ENCODE measurements around the gene MUC21.

MUC21 gene

DNA sequence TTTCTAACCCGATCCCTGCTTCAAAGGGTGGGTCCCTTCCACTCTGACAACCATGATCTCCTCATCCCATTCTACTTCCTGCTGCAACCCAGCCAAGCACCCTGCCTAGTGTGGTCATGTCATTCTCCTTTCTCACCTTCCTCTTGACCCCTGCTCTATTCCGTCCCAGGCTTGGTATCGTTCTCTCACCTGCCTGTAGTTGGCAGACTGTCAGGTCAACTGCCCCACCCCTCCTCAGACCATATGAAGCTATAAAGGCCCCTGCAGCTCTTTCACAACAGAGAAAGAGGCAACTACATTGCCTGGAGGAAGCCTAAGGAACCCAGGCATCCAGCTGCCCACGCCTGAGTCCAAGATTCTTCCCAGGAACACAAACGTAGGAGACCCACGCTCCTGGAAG is at the start of gene MUC21:
Gene MUC21 (plus strand): TSS at position 280 of the 400 bp plus-strand sequence. CDS start 241 bp downstream, outside the sequence.
- no peak for DNase-seq (ENCODE audit: low spot score)

DNA sequence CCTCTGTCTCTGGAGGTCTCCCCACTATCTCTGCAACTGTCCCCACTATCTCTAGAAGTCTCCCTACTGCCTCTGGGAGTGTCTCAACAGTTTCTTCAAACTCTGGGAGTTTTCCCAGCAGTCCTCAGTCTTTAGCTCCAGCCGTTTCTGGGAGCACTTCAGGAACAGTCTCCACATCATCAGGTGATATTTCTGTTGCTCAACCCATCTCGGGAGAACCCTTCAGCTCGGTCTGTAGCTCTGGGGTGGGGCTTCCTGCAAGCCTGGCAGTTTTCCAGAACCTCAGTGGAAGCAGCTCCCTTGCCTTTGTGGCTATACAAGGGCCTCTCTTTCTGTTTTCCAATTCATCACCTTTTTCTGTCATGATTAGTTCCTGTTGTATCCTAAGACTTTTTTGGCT is 48.5 kb upstream of the MUC21 start:
- DNase-seq (ENCODE audit: low spot score) = no peak

DNA sequence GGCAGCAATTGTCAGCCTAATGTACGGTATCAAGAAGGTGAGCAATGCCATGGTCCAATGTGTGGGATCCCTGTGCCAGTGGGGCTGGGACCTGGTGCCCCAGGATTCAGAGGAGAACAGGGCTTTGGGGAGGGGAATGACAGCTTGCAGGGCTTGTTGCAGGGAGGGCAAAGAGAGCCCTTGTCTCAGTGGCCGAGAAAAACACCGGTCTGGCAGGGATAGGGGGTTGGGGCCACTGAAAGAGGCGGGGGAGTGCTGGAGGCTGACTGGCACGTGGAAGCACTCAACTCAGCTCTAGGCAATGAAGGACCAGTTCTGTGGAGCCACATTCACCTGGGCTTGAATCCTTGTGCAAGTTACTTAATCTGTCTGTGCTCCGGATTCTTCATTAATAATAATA is 46.3 kb upstream of the MUC21 start:
- DNase-seq (ENCODE audit: low spot score) = no peak

DNA sequence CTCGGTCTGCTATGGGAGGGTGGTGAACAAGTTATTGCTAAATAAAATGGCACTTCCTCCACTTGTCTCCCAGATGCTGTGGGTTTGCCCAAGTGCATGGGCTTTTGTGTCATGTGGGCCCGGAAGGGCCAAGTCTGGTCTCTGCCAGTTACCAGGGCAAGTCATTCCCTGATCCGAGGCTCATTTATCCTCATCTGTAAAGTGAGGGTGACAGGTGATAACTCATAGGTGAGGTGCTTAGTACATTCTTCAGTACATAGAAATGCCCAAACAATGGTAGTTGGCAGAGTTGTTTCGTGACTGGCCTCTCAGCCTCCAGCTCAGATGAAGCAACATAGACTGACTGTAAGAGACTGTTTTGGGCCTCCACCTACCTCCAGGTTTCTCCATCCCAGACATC is 44.8 kb upstream of the MUC21 start:
- DNase-seq (ENCODE audit: low spot score) = no peak

DNA sequence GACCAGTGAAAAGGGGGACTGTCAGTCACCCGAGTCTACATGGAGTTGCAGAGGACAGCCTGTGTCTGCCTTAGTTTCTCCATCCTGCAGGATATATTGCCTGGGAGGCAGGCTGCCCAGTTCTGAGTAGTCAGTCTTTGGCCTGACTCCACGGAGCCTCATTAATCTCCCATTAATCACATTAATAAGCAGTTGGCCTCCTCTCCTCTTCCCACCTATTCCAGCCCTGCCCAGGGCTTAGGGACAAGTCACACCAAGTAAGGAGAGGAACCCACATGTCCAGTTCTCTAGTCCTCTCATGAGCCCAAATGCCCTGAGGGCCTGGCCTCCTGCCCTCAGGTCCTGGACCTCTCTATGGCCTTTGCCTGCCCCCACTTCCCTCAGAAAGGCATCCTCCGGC is 44.0 kb upstream of the MUC21 start:
- DNase-seq (ENCODE audit: low spot score) = no peak

DNA sequence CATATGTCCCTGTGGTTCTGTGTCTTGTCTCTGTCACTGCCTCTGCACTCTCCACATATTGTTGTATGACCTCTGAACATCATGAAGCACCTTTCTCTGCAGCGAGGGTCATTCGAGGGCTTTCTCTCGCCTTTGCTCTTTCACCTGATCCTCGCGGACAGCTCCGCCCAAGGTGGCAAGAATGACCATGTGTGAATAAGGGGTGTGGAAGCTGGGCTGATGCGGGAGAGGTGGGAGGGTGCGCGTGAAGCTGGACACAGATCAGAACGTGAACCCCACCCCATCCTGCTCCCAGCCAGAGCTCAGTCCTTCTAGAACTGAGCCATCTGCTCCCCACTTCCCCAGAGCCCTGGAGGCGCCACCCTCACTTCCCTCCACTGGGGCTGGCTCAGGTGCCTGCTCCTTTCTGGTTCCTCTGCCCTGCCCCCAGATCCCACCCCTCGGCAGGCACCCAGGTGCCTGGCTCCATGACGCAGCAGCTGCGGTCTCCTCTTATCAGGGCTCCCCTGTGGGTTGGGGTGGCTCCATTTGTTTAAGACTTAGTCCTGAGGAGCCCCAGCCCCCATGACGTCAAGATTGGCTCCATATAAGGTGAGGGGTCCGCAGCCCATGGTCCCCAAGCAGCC is 43.0 kb upstream of the MUC21 start, which contains the start of gene MUCL3:
Gene MUCL3 (plus strand): TSS at position 613 of the 626 bp plus-strand sequence. CDS start 27 bp downstream, outside the sequence.
- no peak for DNase-seq (ENCODE audit: low spot score)

DNA sequence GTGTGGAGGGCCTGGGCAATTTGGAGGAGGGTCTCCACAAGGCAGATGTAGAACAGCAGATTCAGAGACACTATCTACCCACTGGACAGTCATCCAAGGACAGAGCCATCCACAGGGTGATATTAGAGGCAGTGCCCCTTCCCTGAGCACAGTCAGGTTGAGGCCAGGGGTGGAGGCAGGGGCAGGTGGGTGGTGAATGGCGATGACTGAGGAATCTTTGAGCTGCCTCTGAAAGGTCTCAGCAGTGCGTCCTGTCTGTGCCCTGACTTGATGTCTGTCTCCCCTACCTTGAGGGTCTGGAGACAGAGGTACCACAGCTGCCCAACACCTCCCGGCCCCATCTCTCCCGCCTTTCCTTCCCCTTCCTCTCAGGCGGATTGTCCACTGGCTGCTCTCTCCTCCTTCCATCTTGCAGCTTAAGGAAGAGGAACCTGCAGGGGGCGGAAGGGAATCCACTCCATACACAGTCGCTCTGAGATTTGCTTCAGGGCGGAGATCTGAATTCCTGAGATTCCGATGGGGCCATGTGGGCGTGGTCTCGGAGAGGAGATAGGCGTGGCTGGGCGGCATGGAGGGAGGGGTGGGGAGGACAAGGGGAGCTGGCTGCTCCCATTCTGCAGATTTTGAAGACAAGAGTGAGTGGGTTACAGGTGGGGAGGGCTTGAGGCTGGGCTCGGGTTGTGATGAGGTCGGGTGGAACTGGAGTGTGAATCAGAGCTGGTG is 41.0 kb upstream of the MUC21 start:
- DNase-seq (ENCODE audit: low spot score) = no peak

DNA sequence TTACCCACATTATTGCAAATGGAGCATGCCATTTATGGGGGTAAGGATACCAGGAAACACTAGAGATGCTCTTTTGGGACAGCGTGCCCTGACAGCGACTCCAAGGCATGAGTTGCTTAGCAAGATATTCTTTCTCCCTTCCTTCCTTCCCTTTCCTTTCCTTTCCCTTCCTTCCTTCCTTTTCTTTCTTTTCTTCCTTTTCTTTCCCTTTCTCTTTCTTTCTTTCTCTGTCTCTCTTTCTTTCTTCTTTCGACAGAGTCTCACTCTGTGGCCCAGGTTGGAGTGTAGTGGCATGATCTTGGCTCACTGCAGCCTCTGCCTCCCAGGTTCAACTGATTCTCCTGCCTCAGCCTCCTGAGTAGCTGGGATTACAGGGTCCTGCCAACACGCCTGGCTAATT is 39.5 kb upstream of the MUC21 start:
- DNase-seq (ENCODE audit: low spot score) = no peak

DNA sequence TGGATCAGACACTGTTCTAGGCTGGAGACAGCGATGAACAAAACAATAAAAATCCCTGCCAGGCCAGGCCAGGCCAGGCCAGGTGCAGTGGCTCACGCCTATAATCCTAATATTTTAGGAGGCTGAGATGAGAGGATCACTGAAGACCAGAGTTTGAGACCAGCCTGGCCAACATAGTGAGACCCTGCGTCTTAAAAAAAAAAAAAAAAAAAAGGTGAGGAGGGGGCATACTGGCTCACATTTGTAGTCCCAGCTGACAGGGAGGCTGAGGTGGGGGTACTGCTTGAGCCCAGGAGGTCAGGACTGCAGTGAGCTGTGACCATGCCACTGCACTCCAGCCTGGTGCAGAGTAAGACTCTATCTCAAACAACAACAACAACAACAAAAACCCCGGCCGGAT is 38.2 kb upstream of the MUC21 start:
- no peak for DNase-seq (ENCODE audit: low spot score)

DNA sequence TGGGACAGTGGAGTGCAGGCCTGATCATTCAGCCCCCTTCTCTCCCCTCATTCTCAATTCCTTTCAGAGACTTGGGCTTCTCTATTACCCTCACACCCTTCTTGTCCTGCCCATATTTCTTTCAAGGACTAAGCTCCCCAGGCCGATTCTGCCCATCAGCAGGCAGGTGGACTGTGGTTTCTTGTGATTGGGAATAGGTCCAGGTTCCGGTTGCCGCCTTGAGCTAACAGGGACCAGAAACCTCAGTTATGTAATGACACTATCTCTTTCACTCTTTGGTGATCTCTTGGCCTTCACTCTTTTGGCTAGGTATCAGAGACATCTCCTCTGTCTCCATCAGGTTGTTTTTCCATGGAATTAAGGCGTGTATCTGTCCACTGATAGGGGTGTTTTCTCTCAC is 36.3 kb upstream of the MUC21 start:
- no peak for DNase-seq (ENCODE audit: low spot score)

DNA sequence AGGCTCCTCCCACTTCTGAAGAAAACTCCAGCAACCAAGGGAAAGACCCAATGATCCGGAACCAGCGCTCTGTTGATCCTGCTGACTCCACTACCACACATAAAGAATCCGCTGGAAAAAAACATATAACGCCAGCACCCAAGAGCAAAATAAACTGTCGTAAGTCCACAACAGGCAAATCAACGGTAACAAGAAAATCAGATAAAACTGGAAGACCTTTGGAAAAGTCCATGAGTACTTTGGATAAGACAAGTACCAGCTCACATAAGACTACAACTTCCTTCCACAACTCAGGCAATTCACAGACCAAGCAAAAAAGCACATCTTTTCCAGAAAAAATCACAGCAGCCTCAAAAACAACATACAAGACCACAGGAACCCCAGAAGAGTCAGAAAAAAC is 34.7 kb upstream of the MUC21 start:
- no peak for DNase-seq (ENCODE audit: low spot score)

DNA sequence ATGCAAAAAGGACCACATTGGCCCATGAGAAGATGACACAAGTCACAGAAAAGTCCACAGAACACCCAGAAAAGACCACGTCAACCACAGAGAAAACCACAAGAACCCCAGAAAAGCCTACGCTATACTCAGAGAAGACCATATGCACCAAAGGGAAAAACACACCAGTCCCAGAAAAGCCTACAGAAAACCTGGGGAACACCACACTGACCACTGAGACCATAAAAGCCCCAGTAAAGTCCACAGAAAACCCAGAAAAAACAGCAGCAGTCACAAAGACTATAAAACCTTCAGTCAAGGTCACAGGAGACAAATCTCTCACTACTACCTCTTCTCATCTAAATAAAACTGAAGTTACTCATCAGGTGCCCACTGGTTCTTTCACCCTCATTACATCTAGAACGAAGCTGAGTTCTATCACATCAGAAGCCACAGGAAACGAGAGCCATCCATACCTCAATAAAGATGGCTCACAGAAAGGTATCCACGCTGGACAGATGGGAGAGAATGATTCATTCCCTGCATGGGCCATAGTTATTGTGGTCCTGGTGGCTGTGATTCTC is 31.5 kb upstream of the MUC21 start:
- DNase-seq (ENCODE audit: low spot score) = no peak

DNA sequence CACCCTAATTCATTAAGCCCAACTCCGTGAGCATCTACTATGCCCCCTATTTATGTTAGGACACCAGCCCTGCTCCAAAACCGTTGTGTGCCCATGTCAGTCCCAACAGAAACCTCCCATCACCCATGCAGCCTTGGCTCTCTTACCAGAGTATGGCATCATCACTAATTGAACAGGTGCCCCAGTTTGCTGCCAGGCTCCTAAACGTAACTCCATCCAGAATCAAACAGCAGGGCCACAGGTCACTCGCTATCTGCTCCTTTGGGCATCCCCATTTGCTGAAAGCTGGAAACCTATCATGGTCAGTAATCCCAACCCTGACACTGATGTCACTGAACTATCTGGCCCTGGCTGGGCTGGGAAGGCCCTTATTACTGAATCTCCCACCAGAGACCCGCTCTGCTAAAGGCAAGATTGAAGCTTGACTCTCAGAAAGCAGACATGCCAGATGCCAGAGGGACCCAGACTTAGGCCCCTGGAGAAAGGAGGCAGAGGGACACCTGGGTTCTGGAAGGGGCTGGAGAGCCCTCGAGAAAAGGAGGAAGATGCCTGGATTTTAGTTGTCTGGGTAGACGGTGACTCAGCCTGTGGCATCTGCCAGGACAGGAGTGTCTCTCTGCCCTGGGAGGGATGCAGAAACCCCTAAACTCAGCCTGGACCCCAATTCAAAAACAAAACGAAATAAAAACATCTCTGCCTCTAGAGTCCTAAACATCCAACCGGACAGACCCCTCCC is 28.7 kb upstream of the MUC21 start:
- no peak for DNase-seq (ENCODE audit: low spot score)

DNA sequence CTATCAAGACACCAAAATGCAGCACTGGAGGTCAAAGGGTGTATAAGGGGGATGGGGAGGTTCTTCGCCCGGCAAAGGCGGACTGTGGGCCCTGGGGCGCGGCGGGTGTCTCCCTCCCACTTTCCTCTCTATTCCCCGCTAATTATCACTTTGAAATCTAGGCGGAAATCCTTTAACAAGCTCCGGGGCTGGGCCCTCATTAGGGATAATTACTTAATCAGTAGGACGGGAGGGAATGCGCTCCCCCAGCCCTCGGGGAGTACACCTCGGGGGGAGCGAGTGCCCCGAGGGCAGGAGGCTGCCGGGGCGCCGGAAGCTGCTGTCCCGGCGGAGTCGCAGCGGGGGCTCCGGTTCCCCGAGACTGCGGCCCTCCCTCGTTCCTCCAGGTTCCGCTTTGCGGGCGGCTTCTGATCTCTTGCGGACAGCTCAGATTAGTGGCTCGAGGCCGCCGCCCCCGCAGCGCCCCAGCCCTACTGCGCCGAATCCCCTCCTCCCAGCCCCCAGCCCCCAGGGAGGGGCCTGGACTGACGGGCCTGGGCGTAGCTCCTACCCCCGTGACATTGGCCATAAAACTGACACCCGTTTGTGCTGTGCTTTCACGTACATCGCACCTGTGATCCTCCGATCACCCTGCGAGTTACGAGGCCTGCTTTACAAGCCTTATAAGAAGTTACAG is 28.0 kb upstream of the MUC21 start:
- no peak for DNase-seq (ENCODE audit: low spot score)

DNA sequence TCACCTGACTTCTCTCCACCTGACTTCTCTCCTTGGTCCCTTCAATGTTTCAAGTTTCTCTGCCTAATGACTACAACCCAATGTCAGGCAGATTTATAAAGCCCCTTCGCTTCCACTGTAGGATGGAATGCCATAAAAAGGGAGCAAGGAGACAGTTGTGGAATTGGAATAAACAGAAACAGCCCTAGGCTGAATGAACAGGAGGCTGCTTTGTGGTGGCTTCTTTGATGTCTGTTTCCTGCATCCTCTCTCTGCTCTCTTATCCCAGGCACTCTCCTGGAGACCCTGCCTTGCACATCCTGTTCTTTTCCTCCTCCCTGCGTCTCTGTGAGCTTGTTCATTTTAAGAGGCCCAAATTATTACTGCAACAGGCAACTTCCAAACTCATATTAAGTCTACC is 25.8 kb upstream of the MUC21 start:
- DNase-seq (ENCODE audit: low spot score) = no peak

DNA sequence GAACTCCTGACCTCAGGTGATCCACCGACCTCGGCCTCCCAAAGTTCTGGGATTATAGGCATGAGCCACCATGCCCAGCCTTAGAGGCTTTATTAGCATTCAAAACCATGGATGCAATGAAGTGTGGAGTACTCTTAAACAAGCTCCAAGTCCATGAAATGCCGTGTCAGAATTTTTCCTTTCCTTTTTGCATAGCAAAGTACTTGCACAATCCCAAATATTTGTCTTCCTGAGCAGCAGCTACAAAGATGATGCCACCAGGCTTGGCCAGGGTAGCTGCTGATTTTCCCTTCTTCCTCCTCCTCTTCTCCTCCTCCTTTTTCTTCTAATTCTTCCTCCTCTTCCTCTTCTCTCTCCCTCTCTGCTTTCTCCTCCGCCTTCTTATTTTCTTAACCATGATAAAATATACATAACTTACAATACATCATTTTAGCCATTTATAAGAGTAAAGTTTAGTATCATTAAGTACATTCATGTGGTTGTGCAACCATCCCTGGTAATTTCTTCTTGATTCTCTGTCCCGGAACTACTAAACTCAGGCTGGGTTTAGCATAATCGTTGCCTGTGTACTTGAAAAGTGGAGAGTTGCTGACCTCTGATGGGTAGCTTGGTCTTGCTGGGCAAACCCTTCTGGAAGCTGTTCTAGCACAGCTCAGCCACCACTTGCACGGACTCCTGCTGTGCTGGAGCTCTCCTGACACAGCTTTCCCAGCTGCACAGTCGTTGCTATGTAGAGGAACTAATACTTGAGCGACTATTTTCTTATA is 22.4 kb upstream of the MUC21 start:
- DNase-seq (ENCODE audit: low spot score) = no peak

DNA sequence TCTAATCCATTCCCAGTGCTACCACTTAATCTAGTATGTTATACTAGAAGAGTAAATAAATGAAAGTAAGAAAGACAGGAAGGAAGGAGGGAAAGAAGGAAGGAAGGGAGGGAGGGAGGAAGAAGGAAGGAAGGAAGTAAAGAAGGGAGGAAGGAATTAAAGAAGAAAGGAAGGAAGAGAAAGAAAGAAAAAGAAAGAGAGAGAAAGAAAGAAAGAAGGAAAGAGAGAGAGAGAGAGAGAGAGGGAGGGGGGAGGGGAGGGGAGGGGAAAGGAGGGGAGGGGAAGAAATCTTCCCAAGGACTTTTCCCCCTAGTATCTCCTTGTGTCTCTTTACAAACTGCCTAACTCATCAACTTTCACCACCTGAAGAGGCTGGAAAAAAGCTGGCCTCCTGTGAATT is 20.8 kb upstream of the MUC21 start:
- no peak for DNase-seq (ENCODE audit: low spot score)

DNA sequence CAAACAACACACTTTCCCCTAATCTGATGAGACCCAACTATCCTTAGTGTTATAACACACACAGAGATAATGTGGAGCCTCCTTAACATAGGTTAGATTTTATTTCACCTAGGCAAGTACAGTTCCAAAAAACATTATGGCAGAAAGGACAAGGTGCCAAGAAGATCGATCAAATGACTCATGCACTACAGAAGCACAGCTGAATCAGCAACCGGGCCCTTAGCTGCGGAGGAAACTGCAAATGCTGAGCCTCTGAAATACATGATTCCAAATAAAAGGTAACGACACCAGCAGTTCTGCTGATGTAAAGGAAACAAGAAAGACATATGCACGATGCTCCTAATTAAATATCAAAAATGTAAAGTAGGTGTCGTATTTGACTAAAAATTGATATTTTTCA is 19.9 kb upstream of the MUC21 start:
- no peak for DNase-seq (ENCODE audit: low spot score)

DNA sequence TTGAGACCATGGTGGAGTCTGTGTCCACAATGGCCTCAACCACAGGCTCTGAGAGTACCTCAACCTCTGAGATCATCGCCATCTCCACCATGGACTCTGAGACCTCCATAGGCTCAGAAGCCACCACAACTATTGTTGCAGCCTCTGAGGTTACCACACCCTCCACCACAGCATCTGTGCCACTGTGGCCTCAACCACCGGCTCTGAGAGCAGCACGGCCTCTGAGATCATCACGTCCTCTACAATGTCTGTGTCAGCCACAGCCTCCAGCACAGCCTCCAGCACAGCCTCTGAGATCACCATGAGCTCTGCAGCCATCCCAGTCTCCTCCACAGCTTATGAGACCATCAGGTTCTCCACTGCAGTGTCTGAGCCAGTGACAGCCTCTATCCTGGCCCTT is 19.4 kb upstream of the MUC21 start:
- DNase-seq (ENCODE audit: low spot score) = no peak

DNA sequence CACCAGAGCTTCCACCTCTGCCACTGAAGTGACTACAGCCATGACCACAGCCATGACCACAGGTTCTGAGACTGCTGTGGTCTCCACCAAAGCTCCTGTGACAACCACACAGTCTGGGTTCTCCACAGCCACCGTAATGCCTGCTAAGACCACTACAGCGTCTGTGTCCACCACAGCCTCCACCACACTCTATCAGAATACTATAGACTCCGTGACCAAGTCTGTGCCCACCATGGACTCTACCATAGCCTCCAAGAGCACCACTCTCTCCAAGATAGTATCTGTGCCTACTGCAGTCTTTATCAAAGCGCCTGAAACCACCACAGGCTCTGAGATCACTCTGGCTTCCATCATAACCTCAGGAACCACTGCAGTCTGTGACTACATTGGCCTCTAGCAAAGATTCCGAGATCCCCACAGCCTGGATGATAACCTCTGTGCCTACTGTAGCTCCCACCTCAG is 18.3 kb upstream of the MUC21 start:
- no peak for DNase-seq (ENCODE audit: low spot score)

DNA sequence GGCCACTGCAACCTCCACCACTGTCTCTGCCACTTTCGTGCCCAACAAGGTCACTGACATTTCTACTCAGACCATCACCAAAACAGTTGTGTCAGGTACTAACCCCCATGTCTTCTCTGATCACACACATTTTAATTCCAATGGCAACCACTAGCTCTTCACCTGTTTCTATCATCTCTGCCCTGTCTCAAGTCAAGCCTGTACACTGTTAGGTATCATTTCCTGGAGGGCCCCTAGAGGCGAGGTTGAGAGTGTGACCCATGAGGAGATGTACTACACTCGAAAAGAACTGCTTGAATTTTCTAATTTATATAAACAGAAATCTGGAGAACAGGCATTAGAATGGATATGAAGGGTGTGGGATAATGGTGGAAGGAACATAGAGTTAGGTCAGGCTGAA is 17.4 kb upstream of the MUC21 start:
- no peak for DNase-seq (ENCODE audit: low spot score)

All from hematopoietic multipotent progenitor cell treated with erythropoietin and hydrocortisone succinate and interleukin-3 and kit ligand, for 15 days (in vitro differentiated cells).